A673 (cell line): Measurements from ENCODE around the gene CMTM4.

ENCODE experiments used
- EZH2 ChIP-seq: fragments of 200-600 bp; sonication (generic); IDR thresholded peaks from 2 replicates; pipeline ENCODE4 v1.6.1; 2017; ENCODE audit warnings: borderline replicate concordance, low read depth, mild to moderate bottlenecking, mixed read lengths, antibody characterized with exemption, low read length; ENCODE audit not compliant: poor library complexity, severe bottlenecking
- TF ChIP-seq, protein P1 (sequence below): fragments of 300-800, 200-600 bp; sonication (generic); conservative IDR thresholded peaks from 2 replicates; pipeline ENCODE4 v1.5.1; 2017; ENCODE audit warnings: low read depth, mild to moderate bottlenecking, antibody characterized with exemption, low read length, moderate library complexity, mixed read lengths

DNA sequence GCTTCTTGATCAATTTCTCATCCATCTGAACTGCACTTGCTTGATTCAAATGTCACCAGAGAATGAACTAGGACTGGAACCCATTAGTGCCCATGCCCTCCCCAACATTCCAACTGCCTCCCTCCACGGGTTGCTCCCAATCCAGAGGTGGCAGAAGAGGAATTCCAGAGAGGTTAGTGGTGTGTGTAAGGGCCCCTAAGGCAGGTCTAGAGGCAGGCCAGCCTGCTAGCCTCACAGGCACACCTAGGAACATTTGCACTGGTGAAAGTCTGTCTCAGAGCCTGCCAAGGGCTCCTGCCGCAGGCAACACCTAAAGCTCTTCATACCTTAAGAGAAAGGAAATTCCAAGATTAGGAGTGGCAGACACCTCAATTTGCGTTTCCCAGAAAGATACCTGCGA is 21.2 kb upstream of the CMTM4 start:
- no peak for TF ChIP-seq EZH2
- TF ChIP-seq, protein P1, sequence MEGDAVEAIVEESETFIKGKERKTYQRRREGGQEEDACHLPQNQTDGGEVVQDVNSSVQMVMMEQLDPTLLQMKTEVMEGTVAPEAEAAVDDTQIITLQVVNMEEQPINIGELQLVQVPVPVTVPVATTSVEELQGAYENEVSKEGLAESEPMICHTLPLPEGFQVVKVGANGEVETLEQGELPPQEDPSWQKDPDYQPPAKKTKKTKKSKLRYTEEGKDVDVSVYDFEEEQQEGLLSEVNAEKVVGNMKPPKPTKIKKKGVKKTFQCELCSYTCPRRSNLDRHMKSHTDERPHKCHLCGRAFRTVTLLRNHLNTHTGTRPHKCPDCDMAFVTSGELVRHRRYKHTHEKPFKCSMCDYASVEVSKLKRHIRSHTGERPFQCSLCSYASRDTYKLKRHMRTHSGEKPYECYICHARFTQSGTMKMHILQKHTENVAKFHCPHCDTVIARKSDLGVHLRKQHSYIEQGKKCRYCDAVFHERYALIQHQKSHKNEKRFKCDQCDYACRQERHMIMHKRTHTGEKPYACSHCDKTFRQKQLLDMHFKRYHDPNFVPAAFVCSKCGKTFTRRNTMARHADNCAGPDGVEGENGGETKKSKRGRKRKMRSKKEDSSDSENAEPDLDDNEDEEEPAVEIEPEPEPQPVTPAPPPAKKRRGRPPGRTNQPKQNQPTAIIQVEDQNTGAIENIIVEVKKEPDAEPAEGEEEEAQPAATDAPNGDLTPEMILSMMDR: no peak
